HEK293T (cell line): ENCODE data around the gene FERD3L.

Source experiments
- CTCF ChIA-PET: fragments of 350-600 bp; formaldehyde crosslinking; extraction: SDS; loops from one replicate; lab custom pipeline; 2021; ENCODE audit warnings: antibody characterized with exemption, inconsistent platforms; lab: Yijun Ruan, JAX
- POLR2A ChIA-PET: fragments of 350-600 bp; formaldehyde crosslinking; extraction: SDS; loops from one replicate; lab custom pipeline; 2020; ENCODE audit warnings: antibody characterized with exemption, inconsistent platforms; lab: Yijun Ruan, JAX
- DNase-seq: peaks from one replicate; pipeline ENCODE4 v3.0.0; 2012; ENCODE audit warnings: mixed read lengths; ENCODE audit errors: extremely low spot score
- ARNT ChIP-seq: fragments of 450-650 bp; IDR thresholded peaks from 2 replicates; pipeline ENCODE4 v1.6.1; 2017; ENCODE audit warnings: mild to moderate bottlenecking
- BHLHE40 ChIP-seq: fragments of 450-650 bp; IDR thresholded peaks from 2 replicates; pipeline ENCODE4 v1.6.1; 2016; ENCODE audit warnings: mild to moderate bottlenecking, moderate library complexity, borderline replicate concordance
- CTBP1 ChIP-seq: fragments of 450-650 bp; IDR thresholded peaks from 2 replicates; pipeline ENCODE4 v1.6.1; 2016; ENCODE audit warnings: borderline replicate concordance
- ELF4 ChIP-seq: fragments of 450-650 bp; IDR thresholded peaks from 2 replicates; pipeline ENCODE4 v1.6.1; 2017; ENCODE audit warnings: antibody characterized with exemption
- FOXA1 ChIP-seq: fragments of 450-650 bp; IDR thresholded peaks from 2 replicates; pipeline ENCODE4 v1.6.1; 2016; ENCODE audit warnings: mild to moderate bottlenecking
- FOXK2 ChIP-seq: fragments of 450-650 bp; IDR thresholded peaks from 2 replicates; pipeline ENCODE4 v1.6.1; 2016; ENCODE audit warnings: mild to moderate bottlenecking
- FOXM1 ChIP-seq: fragments of 450-650 bp; IDR thresholded peaks from 2 replicates; pipeline ENCODE4 v1.6.1; 2017; ENCODE audit warnings: mild to moderate bottlenecking, borderline replicate concordance
- HDGF ChIP-seq: fragments of 450-650 bp; IDR thresholded peaks from 2 replicates; pipeline ENCODE4 v1.6.1; 2017; ENCODE audit warnings: antibody characterized with exemption, borderline replicate concordance
- L3MBTL2 ChIP-seq: fragments of 450-650 bp; conservative IDR thresholded peaks from 2 replicates; pipeline ENCODE4 v1.6.1; 2016; ENCODE audit warnings: mild to moderate bottlenecking
- LEF1 ChIP-seq: fragments of 450-650 bp; IDR thresholded peaks from 2 replicates; pipeline ENCODE4 v1.6.1; 2017; ENCODE audit warnings: mild to moderate bottlenecking, borderline replicate concordance
- NFRKB ChIP-seq: fragments of 450-650 bp; IDR thresholded peaks from 2 replicates; pipeline ENCODE4 v1.6.1; 2016; ENCODE audit warnings: mild to moderate bottlenecking, moderate library complexity
- SP1 ChIP-seq: fragments of 450-650 bp; IDR thresholded peaks from 2 replicates; pipeline ENCODE4 v1.6.1; 2017
- SUZ12 ChIP-seq: fragments of 450-650 bp; IDR thresholded peaks from 2 replicates; pipeline ENCODE4 v1.6.1; 2016; ENCODE audit warnings: mild to moderate bottlenecking
- TARDBP ChIP-seq: fragments of 450-650 bp; IDR thresholded peaks from 2 replicates; pipeline ENCODE4 v1.6.1; 2016
- ZNF384 ChIP-seq: fragments of 450-650 bp; IDR thresholded peaks from 2 replicates; pipeline ENCODE4 v1.6.1; 2016
- TF ChIP-seq, protein P1 (sequence below): fragments of 450-650 bp; IDR thresholded peaks from 2 replicates; pipeline ENCODE4 v1.6.1; 2016

Gene FERD3L

DNA sequence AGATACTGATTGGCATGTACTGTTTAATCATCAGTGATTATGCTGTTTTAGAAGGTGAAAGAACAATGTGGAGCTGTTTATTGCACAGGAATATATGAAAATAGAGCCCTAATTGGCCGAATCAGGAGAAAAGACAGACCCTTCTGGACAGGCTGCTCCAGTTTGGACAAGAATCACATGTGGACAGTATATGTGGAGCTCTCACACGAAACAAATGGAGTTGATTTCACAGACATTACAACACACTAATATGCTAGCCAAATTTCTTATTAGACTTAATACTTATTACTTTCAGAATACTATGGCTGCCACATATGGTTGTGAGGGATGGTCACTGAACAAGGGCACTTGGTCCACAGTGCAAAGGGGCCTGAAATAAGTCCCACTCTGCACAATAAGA, 43.3 kb downstream of the FERD3L start:
- TF ChIP-seq L3MBTL2 (no peak), TARDBP (no peak), SUZ12 (no peak), BHLHE40 (no peak), FOXM1 (no peak), FOXA1 (no peak), LEF1 (no peak), FOXK2 (no peak), ZNF384 (no peak), NFRKB (no peak), ELF4 (no peak), ARNT (no peak), HDGF (no peak)
- TF ChIP-seq, protein P1, sequence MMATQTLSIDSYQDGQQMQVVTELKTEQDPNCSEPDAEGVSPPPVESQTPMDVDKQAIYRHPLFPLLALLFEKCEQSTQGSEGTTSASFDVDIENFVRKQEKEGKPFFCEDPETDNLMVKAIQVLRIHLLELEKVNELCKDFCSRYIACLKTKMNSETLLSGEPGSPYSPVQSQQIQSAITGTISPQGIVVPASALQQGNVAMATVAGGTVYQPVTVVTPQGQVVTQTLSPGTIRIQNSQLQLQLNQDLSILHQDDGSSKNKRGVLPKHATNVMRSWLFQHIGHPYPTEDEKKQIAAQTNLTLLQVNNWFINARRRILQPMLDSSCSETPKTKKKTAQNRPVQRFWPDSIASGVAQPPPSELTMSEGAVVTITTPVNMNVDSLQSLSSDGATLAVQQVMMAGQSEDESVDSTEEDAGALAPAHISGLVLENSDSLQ, result no peak
- no peak for DNase-seq
- ChIA-PET POLR2A (no interaction called here), CTCF (no interaction called here)

DNA sequence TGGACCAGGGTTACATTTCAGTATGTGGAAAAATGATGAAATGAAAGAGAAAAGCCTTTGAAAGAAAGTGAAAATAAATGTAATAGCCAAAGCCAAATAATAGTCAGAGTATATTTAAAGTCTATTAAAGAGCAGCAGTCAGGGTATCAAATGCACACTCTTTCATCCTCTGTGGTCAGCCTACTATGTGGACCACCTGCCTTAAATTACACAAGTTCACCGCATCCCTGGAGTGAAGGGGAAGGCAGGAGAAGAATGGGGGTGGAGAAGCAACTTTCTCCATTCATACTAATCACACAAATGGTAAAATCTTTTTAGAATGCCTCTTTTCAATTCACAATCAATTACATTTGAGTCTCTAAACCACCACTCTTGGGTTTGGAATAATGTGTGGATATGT, 43.7 kb downstream of the FERD3L start:
- CTCF ChIA-PET, result no interaction called here
- no peak for TF ChIP-seq NFRKB
- TF ChIP-seq HDGF, result no peak
- no peak for TF ChIP-seq SUZ12
- TF ChIP-seq FOXM1, result no peak
- TF ChIP-seq ELF4, result no peak
- no peak for TF ChIP-seq FOXA1
- TF ChIP-seq TARDBP, result no peak
- no peak for TF ChIP-seq LEF1
- no peak for DNase-seq
- POLR2A ChIA-PET, result no interaction called here

DNA sequence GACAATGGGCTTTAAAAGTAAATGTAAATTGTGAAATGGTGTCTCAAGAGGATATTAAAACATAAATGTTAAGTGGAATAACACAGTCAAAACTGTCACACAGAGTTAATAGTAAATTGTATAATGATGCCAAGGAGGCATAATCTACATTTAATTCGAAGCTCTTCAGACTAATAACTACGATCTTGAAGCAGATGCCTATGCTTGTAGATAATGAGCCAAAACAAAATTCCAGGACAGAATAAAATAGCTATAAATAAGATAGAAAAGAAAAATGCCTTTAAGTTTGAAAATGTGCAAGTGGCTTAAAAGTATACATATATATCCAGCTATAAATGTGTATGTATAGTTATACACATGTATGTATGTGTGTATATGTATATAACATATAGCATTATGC, 45.3 kb downstream of the FERD3L start:
- TF ChIP-seq BHLHE40 (no peak), FOXK2 (no peak), SP1 (no peak), HDGF (no peak), NFRKB (no peak)
- CTCF ChIA-PET, result no interaction called here
- no peak for DNase-seq
- POLR2A ChIA-PET, result no interaction called here

DNA sequence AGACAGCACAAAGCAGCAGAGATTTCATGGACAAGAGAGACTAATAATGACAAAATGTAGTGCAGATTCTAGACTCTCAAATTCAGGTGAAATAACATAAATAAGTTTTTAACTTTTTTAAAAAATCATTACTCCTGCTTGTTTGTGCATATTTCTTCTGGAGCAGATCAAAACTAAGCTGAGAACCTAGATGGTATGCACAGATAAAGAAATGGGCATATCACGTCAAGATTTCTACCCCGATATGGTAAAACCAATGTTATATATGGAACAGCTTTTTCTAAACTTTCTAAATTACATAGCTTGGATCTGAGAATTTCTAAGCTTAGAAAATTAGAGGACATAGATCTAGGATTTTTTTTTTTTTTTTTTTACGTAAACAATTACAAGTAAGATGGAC, 46.0 kb downstream of the FERD3L start:
- ChIA-PET CTCF (no interaction called here), POLR2A (no interaction called here)
- DNase-seq, result no peak

DNA sequence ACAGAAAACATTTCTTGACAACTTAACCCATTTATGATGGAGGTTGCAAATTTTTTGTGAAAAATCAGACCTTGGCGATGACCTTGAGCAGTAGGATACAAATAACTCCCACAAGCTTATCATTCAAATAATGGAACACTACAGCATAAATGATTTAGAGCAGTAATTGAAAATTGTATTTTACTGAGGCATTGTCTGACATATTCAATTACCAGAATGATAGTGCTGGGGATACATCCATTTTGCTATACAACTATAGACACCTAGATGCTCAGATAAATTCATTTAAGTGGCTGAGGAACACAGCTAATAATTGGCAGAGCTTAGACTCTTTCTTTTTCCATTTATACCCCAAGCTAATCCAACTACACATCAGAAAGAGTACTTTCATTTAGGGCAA, 46.7 kb downstream of the FERD3L start:
- TF ChIP-seq CTBP1 (no peak), SUZ12 (no peak), FOXK2 (no peak), LEF1 (no peak), SP1 (no peak), ARNT (no peak), NFRKB (no peak), HDGF (no peak), L3MBTL2 (no peak), BHLHE40 (no peak), ELF4 (no peak), FOXA1 (no peak)
- TF ChIP-seq, protein P1, result no peak
- no peak for DNase-seq
- CTCF ChIA-PET, result no interaction called here
- POLR2A ChIA-PET, result no interaction called here

More for the DNA sequence above, 46.0 kb downstream of the FERD3L start:
- no peak for TF ChIP-seq ELF4
- TF ChIP-seq ZNF384, result no peak
- TF ChIP-seq FOXA1, result no peak
- TF ChIP-seq SP1, result no peak
- no peak for TF ChIP-seq NFRKB
- TF ChIP-seq FOXK2, result no peak
- no peak for TF ChIP-seq TARDBP
- TF ChIP-seq BHLHE40, result no peak
- no peak for TF ChIP-seq ARNT
- no peak for TF ChIP-seq SUZ12
- no peak for TF ChIP-seq LEF1

DNA sequence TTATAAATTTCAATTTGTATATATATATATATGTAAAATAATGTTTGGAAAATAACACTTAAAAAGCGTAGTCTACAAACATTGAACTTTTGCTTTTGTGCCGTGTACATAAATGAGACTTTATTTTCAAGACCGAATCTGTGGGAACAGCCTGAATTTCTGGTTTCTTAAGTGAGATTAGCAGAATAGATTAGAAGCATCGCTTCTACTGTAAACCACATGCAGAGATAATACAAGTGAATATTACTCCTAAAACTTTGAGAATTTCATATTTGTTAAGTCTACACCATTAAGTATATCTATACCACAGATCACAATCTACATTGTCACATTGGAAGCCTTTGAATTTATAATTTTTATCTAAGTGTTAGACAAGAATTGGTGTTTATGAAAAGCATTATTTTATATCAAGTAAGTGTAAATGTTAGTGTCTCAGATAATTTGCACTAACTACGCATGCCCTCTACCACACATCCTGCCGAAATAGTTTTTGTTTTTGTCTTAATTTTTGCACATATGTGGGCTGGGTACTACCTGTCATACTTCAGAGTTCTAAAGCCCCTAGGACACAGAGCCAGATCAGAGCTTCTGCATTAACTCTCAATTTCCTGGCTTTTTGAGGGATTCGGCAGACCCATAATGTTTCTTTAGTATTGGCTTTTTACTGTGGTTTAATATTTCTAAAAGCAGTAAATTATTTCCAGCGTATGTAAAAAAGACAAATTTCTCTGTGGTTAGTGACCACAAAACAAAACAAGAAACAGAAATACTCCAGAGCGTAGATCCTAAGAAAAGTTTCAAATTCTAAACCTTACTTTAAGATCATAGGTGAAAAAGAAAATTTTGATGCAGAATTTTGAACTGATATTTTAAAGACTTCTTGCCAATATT, 47.8 kb downstream of the FERD3L start:
- ChIA-PET POLR2A (no interaction called here), CTCF (no interaction called here)
- no peak for DNase-seq
- TF ChIP-seq CTBP1 (no peak), HDGF (no peak), L3MBTL2 (no peak)

DNA sequence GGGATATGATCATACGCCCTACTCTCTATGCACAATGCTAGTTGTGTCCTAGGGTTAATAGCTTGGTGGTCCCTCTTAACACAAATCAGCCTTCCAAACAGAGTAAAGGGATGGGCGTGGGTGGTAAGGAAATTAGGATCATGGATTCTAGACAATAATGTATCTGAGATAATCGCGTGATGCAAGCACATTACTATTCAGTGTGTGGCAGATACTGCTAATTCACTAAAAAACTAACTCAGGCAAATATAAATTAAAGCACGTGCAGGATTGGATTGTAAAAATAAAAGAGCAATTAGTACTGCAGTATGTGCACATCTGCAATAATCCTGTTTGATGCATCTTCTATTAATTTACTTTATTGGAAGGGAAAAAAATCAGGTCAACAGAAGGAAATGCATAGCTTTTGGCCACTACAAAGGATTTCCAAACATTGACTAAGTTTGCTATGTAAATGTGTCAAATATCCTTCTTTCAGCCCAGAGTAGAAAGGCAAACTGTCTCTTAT, 49.8 kb downstream of the FERD3L start:
- POLR2A ChIA-PET, result no interaction called here
- CTCF ChIA-PET, result no interaction called here
- no peak for DNase-seq
- no peak for TF ChIP-seq ARNT
- no peak for TF ChIP-seq LEF1
- no peak for TF ChIP-seq L3MBTL2
- TF ChIP-seq, protein P1, result no peak
- TF ChIP-seq SUZ12, result no peak
- no peak for TF ChIP-seq NFRKB
- no peak for TF ChIP-seq HDGF
